HK-2 (cell line): Measurements from ENCODE around the gene TCTN3.
A peak's percentile ranks its signal among the peaks of the same experiment; 100 is the strongest.
"Not testable (repeated sequence)": the region's sequence is repeated elsewhere in the genome, so short reads cannot be mapped to it uniquely, and the experiment has no call there.

Experiments used
- DNase-seq: peaks from one replicate; pipeline ENCODE4 v3.0.0-alpha.2; 2018; ENCODE audit not compliant: unreplicated experiment

TCTN3 gene, protein sequence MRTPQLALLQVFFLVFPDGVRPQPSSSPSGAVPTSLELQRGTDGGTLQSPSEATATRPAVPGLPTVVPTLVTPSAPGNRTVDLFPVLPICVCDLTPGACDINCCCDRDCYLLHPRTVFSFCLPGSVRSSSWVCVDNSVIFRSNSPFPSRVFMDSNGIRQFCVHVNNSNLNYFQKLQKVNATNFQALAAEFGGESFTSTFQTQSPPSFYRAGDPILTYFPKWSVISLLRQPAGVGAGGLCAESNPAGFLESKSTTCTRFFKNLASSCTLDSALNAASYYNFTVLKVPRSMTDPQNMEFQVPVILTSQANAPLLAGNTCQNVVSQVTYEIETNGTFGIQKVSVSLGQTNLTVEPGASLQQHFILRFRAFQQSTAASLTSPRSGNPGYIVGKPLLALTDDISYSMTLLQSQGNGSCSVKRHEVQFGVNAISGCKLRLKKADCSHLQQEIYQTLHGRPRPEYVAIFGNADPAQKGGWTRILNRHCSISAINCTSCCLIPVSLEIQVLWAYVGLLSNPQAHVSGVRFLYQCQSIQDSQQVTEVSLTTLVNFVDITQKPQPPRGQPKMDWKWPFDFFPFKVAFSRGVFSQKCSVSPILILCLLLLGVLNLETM

DNA sequence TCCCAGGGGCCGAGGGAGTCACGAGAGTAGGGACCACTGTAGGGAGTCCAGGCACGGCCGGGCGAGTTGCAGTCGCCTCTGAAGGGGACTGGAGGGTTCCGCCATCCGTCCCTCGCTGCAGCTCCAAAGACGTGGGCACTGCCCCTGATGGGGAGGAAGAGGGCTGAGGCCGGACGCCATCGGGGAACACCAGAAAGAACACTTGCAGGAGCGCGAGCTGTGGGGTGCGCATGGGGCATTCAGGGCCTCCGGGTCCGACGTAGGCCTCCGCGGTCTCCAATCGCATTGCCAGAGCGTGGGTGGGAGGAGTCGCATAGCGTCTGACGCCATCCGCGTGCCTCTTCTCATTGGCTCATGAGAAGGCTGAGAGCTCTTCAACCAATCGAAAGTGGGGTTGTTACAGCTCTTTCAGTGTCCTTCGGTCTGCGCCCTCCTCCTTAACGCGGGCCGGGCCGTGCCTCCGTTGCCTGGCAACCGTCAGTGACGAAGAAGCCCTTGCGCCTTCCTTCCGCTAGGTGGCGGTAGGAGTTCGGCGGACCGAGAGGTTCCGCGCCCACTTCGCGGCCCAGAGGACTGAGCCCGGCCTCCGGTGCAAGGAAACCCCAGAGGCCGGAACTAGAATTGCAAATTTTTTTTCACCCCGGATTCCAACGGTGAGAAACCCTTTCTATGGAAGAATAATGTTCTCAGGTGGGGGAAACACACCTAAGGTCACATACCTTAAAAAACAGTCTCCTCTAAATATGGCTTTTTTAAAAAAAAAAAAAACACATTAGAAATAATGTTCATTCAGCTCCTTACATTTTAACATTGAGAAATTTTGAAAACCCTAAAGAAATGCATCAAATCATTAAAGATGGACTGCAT lies at the start of gene TCTN3:
Gene TCTN3, minus strand, starts transcription at position 260 of the 867 bp plus-strand sequence. Its CDS starts 28 bp downstream, at position 232.
- peak; percentile 99 for DNase-seq

DNA sequence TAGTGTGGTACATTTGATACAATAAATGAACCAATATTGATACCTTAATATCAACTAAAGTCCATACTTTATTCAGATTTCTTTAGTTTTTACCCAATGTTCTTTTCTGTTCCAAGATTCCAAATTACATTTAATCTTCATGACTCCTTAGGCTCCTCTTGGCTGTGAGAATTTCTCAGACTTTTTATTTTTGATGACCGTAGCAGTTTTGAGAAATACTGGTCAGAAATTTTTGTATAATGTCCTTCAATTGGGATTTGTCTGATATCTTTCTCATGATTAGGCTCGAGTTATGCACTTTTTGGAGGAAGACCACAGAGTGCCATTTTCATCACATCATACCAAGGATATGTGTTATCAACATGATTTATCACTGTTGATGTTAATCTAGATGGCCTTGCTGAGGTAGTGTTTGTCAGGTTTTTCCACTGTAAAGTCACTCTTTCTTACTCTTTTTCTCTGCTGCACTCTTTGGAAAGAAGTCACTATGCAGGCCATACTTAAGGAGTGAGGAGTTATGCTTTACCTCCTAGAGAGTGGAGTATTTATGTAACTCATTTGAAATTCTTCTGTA lies 49.3 kb upstream of the TCTN3 start:
- no peak for DNase-seq

DNA sequence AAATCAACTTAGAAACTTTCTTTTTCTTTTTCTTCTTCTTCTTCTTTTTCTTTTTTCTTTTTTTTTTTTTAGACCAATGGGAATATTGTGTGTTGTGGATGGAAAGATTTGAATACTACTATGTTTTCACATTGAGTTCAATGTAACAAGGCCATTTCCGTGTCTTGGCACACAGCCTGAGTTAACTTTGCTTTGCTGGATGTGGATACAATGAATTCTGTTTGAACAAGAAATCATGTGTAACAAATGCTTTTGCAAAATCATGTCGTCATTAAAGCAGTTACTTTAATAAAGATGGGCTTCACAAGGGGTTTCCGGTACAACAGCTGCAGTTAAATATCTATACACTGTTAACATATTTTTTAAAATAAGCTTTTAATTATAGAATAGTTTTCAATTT lies 48.8 kb upstream of the TCTN3 start:
- DNase-seq = no peak

DNA sequence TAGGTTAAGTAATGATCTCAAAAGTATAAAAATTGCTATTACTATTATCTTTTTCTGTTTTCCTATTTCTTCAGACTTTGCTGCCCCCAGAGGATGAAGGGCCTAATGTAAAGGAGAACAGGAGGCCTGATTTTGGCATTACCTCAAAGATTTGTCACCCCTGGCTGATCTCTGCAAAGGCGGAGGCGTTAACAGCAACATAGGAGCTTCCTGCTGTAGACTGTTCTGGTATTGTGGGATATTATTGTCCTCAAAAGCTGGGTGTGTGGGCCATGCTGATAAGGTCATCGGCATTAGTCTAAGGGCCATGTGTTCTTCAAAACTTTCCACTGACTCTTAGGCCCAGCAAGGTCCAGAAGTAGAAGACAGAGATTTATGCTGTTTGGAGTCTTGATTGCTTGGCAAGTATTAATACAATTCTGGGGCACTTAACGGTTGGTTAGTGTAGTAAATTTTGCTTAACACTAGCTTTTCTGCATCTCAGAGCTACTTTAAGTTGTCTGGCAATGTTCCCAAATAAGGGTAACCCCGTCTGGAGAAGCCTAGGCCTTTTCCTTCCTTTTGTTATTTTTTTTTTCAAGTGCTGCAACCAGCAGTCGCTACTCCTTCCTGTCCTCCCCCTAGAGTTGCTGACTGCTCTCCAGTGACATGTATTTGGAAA lies 48.2 kb upstream of the TCTN3 start:
- no peak for DNase-seq

DNA sequence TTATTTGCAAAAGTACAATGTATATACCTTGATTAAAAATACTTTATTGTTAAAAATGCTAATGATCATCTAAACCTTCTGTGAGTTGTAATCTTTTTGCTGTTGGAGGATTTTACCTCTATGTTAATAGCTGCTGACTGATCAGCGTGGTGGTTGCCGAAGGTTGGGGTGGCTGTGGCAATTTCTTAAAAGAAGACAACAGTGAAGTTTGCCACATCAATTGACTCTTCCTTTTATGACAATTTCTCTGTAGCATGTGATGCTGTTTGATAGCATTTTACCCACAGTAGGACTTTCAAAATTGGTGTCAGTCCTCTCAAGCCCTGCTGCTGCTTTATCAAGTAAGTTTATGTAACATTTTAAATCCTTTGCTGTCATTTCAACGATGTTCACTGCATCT lies 45.3 kb upstream of the TCTN3 start:
- DNase-seq = no peak

DNA sequence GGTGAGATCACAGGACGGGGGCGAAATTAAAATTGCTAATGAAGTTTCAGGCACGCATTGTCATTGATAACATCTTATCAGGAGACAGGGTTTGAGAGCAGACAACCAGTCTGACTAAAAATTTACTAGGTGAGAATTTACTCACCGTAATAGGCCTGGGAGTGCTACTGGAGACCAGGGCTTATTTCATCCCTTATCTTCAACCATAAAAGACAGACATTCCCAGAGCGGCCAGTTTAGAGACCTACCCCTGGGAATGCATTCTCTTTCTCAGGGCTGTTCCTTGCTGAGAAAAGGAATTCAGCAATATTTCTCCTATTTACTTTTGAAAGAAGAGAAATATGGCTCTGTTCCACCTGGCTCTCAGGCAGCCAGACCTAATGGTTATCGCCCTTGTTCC lies 39.2 kb upstream of the TCTN3 start:
- DNase-seq = not testable (repeated sequence)

DNA sequence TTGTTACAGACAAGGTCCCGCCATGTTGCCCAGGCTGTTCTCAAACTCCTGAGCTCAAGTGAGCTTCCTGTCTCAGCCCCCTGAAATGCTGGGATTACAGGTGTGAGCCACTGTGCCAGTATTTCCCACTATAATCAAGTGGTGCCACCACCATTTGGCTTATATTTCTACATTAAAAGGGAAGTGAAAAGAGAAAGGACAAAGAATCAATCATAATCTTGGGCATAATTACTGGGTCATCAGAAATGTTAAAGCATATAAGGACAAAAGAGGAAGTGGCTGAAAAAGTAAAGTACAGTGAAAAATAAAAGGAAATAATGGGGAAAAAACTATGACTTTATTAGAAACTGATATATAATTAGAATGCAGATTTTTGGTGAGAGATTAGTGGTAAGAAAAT lies 36.5 kb upstream of the TCTN3 start:
- DNase-seq = no peak

DNA sequence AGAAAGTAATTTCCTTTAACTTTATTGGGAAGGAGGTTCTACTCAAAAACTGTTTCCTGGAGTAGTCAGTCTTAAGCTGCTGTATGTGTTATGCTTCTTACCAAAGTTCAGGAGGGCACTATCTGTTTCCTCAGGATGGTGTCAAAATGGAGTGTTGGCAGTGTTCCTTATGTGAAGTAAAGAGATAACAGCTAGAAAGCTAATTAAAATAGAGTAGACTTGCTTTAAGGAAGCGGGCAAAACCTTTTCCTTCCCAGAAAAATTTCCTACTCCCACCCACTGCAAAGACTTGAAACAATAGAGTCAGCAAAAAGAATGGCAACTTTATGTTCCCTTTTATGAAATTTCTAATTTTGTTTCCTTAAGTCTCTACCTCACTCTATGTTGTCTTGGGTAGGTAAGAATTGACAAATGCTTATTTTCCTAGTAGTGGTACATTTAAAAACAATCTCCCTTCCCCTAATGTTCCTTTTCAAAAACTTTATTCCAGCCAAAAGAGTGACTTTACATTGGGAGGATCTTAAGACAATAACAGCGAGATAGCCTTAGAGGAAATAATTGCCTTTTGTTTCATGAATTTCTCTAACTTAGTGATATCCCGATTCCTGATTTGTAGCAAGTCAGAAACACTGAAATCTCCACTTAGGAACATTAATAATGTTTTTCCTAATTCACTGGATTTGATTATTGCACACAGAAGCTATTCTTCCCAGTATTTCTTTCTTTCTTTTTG lies 35.8 kb upstream of the TCTN3 start:
- DNase-seq = no peak

DNA sequence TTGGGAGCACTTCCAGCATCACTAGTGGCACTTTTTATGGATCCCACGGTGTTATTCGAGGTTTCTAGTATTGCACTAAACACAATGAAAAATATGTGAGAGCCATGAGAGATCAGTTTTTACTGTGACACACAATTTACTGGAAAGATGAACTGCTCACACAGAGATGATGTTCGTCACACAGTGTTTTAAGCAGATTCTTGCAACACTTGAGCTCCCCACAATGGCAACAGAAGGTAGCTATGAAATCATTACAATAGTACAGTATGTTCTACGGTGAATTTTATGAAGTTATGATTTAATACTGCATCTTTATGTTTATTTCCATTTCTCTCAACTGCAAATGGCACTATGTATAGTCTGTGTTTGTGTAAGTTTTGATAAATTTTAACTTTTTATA lies 34.8 kb upstream of the TCTN3 start:
- DNase-seq = no peak

DNA sequence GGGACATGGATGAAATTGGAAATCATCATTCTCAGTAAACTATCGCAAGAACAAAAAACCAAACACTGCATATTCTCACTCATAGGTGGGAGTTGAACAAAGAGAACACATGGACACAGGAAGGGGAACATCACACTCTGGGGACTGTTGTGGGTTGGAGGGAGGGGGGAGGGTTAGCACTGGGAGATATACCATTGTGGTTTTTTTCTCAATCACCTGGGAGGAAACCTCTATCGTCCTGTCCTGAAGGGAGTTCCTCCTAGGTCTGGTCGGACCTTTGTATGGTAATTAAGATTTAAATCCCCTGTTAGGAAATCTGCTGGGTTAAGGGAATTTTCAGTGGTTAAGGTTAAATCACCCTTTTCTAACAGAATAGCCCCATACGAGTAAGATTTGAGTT lies 28.8 kb upstream of the TCTN3 start:
- DNase-seq = not testable (repeated sequence)

DNA sequence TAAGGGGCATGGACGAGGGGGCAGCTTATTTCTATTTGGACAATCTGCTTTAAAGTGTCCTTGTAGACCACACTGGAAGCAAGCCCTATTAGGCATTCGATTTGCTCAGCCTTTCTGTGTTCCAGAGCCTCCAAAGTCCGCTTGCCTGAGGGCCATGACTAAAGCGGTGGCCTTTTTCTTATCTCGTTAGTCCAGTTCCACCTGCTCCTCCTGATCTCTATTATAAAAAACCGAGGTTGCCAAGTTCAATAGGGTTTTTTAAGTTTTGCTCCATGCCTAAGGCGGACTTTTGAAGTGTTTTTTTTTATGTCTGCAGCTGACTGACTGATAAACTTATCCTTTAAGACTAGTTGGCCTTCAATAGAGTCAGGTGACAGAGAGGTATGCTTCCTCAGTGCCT lies 27.0 kb upstream of the TCTN3 start:
- DNase-seq = not testable (repeated sequence)

DNA sequence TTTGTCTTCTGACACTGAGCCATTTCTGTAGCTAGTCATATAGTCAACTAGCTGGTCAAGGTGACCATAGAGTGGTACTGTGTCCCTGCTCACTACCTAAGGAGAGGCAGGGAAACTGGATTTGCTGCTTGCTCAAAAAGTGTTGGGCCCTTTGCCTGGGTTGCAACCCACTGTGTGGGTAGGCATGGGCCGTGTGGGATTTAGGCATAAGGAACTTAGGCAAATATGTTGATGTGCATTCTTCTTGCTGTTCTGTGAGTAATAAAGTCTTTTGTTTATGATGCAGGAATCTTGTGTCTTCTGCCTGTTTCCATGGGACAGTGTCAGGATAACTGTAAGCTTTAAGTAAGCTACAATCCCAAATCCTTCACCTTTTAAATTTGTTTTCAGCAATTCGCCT lies 23.1 kb upstream of the TCTN3 start:
- no peak for DNase-seq

DNA sequence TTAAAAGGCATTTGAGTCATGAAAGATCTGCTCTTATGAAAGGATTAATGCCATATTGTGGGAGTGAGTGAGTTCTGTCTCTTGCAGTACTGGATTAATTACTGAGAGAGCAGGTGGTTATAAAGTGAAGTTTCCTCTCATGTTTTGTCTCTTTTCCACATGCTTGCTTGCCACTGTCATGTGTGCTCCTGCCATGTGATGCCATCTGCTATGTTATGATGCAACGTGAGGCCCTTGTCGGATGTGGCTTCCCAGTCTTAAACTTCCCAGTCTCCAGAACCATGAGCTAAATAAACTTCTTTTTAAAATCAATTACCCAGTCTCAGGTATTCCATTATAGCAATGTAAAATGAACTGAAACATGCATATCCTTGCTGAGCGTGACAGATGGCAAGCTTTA lies 22.7 kb upstream of the TCTN3 start:
- DNase-seq = no peak

DNA sequence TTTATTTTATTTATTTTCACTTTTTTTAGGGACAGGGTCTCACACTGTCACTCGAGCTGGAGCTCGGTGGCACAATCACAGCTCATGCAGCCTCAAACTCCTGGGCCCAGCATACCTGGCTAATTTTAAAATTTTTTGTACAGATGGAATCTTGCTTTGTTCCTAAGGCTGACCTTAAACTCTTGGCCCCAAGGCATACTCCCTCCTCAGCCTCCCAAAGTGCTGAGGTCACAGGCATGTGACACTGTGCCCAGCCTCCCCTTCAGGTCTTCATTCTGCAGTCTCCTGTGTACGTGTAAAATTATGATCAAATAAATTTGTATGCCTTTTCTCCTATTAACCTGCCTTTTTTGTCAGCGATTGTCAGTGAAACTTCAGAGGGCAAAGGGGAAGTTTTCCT lies 17.8 kb upstream of the TCTN3 start:
- DNase-seq = no peak

DNA sequence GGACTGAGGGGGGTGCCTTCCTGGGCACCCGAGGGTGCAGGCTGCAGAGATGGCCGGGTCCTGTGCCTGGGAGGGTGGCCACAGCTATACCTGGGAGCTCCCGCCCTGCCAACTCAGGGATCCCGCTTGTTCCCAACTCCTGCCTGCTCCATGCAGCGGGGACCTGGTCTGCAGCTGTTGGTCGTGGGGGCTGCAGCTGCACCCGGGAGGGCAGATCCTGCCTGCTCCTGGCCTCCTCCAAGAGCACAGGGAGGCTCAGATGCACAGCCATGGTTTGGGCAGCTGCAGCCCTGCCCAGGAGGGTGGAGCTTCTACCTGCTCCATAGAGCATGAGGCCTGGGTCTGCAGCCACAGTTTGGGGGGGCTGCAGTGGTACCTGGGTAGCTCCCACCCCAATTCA lies 13.3 kb upstream of the TCTN3 start:
- no peak for DNase-seq

DNA sequence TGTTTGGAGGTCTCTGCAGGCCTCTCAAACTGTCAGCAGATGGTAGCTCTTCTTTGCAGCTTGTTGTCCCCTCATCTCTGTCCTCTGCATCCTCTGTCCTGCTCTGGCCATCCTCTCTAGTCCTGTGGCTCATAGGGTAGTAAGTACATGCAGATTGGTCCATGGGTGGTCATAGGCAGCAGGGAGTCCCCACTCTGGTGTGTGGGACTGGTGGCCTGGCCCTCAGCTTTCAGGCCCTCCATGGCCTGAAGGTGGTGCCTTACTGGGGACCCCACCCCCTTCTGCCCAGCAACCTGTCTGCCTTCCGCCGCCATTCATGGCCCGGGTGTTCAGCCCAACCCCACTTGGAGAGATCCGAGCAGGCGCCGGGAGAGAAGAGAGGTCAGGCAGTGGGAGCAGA lies 12.8 kb upstream of the TCTN3 start:
- no peak for DNase-seq

DNA sequence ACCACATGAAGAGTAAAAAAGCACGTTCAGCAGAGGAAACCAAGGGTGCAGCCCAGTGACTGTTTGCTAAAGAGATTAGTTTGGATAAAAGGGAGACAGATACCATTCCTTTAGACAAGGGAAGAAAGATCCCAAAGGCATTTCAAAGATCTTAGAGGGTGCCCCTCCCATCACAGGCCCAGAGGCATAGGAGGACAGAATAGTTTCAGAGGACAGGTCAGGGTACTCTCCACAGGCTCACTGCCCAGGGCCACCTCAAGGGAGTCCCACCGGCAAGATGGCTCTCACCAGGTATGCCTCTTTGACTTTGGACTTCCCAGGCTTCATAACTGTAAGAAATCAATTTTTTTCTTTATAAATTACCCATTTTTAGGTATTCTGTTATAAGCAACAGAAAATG lies 4.7 kb upstream of the TCTN3 start:
- no peak for DNase-seq

DNA sequence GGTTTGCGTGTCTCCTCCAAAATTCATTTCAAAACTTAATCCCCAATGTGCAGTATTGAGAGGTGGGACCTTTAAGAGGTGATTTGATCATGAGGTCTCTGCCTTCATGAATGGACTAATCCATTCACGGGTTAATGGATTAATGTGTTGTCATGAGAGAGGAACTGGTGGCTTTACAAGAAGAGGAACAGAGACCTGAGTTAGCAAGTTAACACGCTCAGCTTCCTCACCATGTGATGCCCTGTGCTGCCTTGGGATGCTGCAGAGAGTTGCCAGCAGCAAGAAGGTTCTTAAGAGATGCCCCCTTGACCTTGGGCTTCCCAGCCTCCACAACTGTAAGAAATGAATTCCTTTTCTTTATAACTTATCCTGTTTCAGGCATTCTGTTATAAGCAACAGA lies 3.7 kb upstream of the TCTN3 start:
- DNase-seq = no peak

DNA sequence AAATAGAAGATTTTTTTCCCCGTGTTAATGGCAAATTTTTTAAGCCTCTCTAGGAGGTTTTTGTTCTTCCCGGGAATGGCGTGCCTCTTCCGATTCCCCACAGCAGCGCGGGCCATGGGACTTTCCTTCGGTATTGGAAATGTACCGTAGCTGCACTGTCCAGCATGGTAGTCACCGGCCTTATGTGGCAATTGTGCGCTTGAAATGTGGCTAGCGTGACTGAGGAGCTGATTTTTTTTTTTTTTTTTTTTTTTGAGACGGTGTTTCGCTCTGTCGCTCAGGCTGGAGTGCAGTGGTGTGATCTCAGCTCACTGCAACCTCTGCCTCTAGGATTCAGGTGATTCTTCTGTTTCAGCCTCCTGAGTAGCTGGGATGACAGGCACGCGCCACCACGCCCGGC lies 938 bp upstream of the TCTN3 start:
- no peak for DNase-seq

DNA sequence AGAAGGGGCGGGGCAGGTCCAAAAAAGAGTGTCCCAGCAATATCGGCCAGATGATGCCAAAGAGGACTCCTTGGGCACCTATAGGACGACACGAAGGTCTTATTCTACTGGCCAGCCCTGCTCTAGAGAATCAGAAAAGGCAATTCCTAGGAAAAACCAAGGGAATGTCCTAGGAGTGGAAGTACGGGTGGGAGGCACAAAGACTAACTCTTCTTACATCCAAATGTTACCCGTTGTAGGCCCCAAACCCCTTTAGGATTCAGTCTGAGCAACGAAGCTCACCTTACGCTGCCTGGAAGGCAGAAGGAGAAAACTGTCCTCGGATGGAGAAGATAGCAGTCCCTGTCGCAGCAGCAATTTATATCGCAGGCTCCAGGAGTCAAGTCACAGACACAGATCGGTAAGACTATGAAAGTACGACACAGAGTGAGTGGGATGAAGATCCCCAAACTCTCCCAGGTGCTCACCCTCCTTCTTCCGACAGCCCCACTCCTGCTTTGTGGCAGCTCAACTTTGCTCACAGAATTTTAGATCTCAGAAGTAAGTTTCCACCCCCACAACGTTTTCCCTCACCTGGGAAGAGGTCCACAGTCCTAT lies 558 bp downstream of the TCTN3 start:
- no peak for DNase-seq

DNA sequence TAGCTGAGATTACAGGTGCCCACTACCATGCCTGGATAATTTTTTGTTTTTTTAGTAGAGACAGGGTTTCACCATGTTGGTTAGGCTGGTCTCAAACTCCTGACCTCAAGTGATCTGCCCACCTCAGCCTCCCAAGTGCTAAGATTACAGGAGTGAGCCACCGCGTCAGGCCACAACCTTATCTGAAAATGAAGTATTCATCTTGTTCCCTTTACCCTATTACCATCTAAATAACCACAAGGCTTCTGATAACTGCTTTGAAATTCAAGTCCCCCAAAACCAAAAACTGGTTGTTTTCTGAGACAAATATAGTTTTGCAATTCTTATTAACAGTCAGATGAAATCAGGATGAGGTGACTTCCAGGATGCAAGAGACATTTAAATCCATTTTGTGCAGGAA lies 2.4 kb downstream of the TCTN3 start:
- no peak for DNase-seq
